ENCODE data around the gene GPRC5C.

The GPRC5C gene

DNA sequence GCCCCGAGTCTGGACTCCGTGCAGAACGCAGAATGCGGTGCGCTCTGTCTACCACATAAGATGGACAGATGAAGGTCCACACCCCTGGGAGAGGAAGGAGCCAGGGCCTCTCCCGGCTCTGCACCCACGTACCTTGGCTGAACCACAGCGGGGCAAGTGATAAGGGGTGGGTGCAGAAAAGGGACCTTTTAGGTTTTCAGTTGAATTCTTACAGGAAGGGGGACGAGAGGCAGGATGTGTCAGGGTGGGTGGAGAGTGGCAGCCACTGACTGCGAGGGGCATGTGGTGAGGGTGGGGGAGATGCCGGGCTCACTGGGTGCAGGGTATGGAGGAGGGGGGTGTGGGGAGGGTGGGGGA, 34.9 kb downstream of the GPRC5C start:
- H3K36me3 ChIP-seq, result no peaks in the 10 kb centered on the region
- H3K9me3 ChIP-seq (ENCODE audit: severe bottlenecking), result no peaks in the 10 kb centered on the region
- no peak overlapping the region for H3K27ac ChIP-seq
- no peak overlapping the region for H3K4me3 ChIP-seq (ENCODE audit: low read depth, low read length)
- DNase-seq, result no peak
- TF ChIP-seq, protein P1, sequence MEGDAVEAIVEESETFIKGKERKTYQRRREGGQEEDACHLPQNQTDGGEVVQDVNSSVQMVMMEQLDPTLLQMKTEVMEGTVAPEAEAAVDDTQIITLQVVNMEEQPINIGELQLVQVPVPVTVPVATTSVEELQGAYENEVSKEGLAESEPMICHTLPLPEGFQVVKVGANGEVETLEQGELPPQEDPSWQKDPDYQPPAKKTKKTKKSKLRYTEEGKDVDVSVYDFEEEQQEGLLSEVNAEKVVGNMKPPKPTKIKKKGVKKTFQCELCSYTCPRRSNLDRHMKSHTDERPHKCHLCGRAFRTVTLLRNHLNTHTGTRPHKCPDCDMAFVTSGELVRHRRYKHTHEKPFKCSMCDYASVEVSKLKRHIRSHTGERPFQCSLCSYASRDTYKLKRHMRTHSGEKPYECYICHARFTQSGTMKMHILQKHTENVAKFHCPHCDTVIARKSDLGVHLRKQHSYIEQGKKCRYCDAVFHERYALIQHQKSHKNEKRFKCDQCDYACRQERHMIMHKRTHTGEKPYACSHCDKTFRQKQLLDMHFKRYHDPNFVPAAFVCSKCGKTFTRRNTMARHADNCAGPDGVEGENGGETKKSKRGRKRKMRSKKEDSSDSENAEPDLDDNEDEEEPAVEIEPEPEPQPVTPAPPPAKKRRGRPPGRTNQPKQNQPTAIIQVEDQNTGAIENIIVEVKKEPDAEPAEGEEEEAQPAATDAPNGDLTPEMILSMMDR (IDR thresholded peaks at IDR 0.05; ENCODE audit: low read depth, low read length), result no peak
- no peaks in the 10 kb centered on the region for H3K27me3 ChIP-seq (ENCODE audit: insufficient read depth, low read depth, severe bottlenecking)

DNA sequence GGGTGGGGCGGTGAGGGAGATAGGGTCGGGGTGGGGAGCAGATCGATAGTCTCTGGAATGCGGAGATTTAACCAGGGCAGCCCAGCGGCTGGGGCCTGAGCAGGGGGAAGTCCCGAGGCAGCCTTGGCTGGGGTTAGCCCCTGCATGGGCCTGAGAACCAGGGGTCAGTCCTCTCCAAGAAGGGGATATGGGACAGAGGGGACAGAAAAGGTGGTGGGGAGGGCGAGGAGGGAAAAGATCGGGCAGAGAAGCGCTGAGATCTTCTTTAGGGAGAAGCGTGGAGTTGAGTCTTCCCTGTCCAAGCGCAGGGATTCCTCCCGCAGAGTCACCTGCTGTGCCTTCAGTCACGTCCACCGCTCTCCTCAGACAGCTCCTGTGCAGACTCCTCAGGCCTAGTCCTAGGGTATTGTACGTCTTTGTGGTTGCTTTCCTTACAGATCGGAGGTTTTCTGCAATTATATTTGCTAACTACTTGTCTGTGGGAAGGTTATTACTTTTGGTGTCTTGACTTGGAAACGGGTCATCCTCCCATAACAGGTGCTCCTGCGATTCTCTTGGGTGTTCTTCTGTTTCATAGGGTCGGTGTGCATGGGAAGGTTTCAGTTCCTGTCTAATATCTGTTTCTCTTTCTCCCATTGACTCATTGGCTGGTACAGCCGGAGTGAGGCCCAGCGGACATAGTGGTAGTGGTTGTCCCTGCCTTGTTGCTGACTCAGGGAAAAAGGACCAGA, 35.5 kb downstream of the GPRC5C start:
- TF ChIP-seq, protein P1 (IDR thresholded peaks at IDR 0.05; ENCODE audit: low read depth, low read length), result no peak
- no peak overlapping the region for H3K4me3 ChIP-seq (ENCODE audit: low read depth, low read length)
- H3K36me3 ChIP-seq, result no peaks in the 10 kb centered on the region
- DNase-seq, result no peak
- no peak overlapping the region for H3K27ac ChIP-seq
- H3K27me3 ChIP-seq (ENCODE audit: insufficient read depth, low read depth, severe bottlenecking), result no peaks in the 10 kb centered on the region
- no peaks in the 10 kb centered on the region for H3K9me3 ChIP-seq (ENCODE audit: severe bottlenecking)

DNA sequence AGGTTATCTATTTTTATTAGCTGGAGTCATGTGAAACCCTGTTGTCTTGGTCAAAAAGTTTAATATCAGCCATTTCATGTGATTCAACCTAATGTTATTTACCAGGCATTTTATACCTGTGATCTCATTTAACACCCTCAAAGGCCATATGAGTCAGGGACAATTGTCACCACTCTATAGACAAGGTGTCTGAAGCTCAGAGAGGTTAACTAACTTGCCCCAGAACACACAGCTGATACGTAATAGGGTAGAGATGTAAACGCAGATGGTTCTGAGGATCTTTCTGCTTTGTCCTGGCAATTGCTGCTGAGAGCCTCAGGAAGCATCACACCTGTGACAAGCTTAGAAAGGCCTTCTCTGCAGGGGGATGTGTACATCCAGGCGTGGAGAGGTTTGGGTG, 39.5 kb downstream of the GPRC5C start:
- H3K27ac ChIP-seq, result no peak overlapping the region
- TF ChIP-seq, protein P1 (IDR thresholded peaks at IDR 0.05; ENCODE audit: low read depth, low read length), result no peak
- no peak overlapping the region for H3K4me3 ChIP-seq (ENCODE audit: low read depth, low read length)
- DNase-seq, result no peak
- peaks cover 14% of the 10 kb centered on the region for H3K9me3 ChIP-seq (ENCODE audit: severe bottlenecking)
- no peaks in the 10 kb centered on the region for H3K36me3 ChIP-seq
- H3K27me3 ChIP-seq (ENCODE audit: insufficient read depth, low read depth, severe bottlenecking), result peaks cover 5% of the 10 kb centered on the region

DNA sequence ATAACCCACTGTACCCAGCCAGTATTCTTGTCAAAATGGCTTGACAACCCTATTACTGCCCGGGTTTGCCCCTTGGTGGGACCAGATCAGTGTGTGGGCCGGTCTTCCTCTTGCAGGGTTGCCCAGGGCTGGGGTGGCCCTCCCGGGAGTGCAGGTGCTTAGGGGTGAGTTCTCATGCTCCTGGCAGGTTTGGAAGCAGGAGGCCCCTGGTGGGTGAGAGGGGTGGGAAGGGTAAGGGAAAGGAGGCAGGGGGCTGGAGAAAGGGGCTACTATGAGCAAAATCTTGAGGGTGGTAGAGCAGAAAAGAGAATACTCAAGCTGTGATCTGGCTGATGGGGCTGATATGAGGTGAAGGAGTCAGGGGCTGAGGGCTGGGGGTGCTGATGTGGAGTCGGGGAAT, 41.0 kb downstream of the GPRC5C start:
- TF ChIP-seq, protein P1 (IDR thresholded peaks at IDR 0.05; ENCODE audit: low read depth, low read length), result no peak
- H3K27ac ChIP-seq, result no peak overlapping the region
- H3K27me3 ChIP-seq (ENCODE audit: insufficient read depth, low read depth, severe bottlenecking), result peaks cover 15% of the 10 kb centered on the region
- DNase-seq, result no peak
- no peaks in the 10 kb centered on the region for H3K36me3 ChIP-seq
- peaks cover 21% of the 10 kb centered on the region for H3K9me3 ChIP-seq (ENCODE audit: severe bottlenecking)
- H3K4me3 ChIP-seq (ENCODE audit: low read depth, low read length), result no peak overlapping the region

DNA sequence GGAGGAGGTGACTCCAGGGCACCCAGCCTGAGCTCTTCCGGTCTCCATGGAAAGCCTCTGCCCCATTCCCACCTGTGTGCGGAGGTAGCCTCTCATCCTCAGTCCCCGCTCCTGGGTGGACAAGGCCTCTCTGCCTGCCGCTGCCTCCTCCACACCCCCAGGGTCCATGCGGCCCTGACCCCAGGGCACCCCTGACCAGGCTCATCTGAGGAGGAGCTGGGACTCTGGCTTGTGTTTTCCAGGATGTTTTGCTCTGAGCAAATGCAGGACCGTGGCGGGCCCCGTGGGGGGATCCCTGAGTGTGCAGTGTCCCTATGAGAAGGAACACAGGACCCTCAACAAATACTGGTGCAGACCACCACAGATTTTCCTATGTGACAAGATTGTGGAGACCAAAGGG, 41.4 kb downstream of the GPRC5C start:
- DNase-seq, result no peak
- H3K4me3 ChIP-seq (ENCODE audit: low read depth, low read length), result no peak overlapping the region
- no peaks in the 10 kb centered on the region for H3K36me3 ChIP-seq
- no peak overlapping the region for H3K27ac ChIP-seq
- H3K9me3 ChIP-seq (ENCODE audit: severe bottlenecking), result peaks cover 21% of the 10 kb centered on the region
- TF ChIP-seq, protein P1 (IDR thresholded peaks at IDR 0.05; ENCODE audit: low read depth, low read length), result no peak
- peaks cover 19% of the 10 kb centered on the region for H3K27me3 ChIP-seq (ENCODE audit: insufficient read depth, low read depth, severe bottlenecking)

All from WERI-Rb-1 (cell line).